Medulla oblongata (tissue), 1 donor: ENCODE data around the gene PAF1.

Experiments
- DNase-seq: peaks from one replicate; pipeline ENCODE4 v3.0.0-alpha.2; 2015; ENCODE audit errors: extremely low spot score

Gene PAF1

DNA sequence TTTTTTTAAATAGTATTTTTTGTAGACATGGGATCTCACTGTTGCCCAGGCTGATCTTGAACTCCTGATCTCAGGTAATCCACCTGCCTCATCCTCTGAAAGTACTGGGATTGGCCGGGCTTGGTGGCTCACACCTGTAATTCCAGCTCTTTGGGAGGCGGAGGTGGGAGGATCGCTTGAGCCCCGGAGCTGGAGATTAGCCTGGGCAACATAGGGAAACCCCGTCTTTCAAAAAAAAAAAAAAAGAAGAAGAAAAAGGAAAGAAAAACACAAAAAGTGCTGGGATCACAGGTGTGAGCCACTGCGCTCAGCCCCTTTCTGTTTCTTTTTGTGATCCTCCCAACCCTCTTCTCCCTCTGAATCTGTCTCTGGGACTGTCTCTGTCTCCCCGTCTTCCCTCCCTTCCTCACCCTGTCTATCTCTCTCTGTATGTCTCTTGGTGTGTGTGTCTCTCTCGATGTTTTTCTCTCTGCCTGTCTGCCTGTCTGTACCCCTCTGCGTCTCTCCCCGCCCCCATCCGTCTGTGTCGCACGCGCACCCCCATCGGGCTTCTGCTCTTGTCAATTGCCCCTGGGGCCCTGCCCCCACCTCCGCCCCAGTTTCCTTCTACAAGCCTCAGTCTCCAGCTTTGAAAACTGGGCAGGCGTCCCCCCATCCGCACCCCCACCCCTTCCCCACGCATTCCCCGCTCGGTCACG is 15.2 kb upstream of the PAF1 start:
- no peak for DNase-seq

DNA sequence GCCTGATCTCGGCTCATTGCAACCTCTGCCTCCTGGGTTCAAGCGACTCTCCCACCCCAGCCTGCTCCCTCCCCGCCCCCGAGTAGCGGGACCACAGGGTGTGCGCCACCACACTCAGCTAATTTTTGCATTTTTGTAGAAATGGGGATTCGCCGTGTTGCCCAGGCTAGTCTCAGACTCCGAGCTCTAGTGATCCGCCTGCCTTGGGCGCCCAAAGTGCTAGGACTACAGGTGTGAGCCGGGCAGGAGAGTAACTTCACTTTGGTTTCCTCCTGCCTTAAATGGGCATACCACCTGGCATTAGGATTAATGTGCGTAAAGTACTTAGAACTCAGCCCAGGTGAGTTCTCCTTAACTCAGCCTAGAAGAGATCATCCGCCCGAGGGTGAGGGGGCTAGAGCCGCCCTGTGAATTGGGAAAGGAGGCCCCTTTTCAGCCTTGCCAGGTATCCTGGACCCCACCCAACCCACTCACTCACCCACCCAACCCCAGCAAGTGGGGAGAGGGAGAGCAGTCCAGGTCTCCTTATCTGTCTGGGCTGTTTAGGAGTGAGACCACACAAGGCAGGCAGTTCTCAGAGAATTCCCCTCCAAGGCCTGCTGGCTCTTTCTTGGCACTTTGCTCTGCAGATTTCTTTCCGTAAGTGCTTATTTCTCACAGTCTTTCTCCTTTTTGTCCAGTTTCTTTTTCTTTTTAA is 14.5 kb upstream of the PAF1 start:
- DNase-seq: no peak

GRCh38 chr19:39403331-39404312 is 12.7 kb upstream of the PAF1 start:
- DNase-seq: peak; percentile 88

DNA sequence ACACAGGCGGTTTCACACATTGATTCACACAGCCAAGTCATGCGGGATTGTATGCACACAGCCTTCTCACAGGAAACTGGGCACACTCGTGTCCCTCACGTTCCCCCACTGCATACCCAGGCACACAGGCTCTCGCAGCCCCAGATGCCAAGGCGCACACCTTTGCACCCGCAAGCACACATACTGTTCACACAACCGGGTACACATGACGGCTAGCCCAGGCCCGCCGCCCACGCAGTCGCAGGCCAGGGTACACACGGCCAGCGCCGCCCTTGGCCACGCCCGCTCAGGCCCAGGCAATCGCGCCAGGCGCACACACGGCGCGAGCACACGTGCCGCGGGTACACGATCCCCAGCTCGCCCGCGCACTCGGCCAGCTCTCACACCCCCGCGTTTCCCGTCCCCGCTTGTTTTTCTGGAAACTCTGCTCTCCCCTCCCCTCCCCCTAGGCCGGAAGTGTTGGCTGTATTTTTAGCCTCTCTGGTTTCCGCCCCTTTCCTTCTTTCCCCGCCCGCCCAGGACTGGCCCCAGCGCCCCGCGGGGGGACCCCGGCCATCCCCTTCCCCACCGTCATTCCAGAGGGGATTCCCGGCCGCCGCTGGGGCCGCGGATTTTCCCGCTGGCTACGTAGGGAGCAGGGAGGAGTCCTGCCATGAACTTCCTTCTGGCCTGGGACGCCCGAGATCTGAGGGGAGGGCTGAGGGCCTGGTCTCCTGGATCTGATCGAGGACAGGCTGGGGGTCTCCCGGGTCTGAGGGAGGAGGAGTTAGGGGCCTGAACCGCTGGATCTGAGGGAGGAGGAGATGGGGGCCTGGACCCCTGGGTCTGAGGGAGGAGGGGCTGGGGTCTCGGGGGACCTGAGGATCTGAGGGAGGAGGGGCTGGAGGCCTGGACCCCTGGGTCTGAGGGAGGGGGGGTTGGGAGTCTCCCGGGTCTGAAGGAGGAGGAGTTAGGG is 11.7 kb upstream of the PAF1 start:
- DNase-seq: peak; percentile 84

DNA sequence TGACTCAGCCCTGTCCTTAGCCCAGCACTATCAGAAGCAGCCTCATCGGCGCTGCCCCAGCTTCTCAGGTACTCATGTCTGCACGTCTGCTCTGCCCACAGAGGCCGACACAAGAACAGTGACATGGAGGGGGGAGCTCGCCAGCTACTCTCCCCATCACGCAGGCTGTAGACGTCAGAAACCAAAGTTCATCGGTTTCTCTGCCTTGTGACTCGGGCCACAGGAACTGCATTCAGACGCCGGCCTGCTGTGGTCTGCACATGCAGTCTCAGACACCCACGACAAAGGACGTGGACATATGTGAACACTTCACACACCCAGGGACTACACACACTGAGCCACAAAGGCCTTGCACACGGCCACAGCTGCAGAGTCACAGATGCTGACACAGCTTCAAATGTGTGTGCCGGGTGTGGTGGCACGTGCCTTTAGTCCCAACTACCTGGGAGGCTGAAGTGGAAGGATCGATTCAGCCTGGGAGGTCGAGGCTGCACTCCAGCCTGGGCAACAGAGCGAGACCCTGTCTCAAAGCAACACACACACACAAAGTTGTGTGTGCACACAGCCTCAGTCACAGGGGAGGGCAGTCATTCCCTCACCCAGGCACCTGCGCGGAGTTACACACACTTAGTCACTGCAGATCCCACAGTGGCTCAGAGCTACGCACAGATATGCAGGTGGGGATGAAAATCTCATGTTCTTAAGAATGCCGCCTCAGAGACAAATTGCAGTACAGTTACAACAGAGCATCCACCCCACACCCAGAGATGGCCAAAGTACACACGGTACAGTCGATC is 10.8 kb upstream of the PAF1 start:
- peak; percentile 65 for DNase-seq

GRCh38 chr19:39401070-39401548 is 10.2 kb upstream of the PAF1 start:
- DNase-seq: no peak

DNA sequence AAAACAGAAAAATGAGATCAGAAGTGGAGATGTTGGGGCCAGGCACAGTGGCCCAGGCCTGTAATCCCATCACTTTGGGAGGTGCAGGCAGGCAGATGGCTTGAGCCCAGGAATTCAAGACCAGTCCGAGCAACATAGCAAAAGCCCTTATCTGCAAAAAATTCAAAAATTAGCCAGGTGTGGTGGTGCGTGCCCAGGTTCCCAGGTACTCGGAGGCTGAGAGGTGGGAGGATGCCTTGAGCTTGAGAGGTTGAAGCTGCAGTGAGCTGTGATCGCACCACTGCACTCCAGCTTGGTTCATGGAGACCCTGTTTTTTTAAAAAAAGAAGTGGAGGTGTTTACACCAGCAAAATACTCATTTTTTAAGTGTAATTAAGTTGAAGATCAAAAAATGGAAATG is 9.2 kb upstream of the PAF1 start:
- DNase-seq: no peak

GRCh38 chr19:39399668-39400050 is 8.8 kb upstream of the PAF1 start:
- DNase-seq: no peak

DNA sequence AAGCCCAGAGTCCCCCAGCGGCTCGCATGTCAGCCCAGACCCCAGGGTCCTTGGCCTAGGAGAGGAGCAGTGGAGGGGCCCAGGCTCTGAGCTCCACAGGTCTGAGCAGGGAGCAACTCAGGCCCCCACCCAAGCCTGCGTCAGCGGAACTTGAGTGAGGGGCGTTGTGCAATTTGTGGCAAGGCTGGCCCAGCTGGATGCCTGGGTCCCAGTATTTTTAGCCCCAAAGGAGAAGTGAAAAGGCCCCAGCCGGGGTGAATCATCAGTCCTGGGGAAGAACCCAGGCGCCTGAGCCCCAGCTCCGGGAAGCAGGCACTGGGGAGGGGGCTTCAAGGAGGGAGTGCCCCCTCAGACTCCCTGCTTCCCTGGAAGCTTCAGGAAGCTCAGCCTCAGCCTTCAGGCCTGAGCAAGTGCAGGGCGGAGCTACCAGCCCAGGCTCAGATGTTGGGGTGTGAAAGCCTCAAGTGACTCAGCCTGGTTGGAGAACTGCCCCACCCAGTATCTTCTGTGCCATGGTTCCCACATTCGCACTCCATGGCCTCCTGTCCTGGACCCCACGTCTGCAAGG is 7.5 kb upstream of the PAF1 start:
- DNase-seq: peak; percentile 73

GRCh38 chr19:39397360-39398296 is 6.7 kb upstream of the PAF1 start:
- peak; percentile 86 for DNase-seq

DNA sequence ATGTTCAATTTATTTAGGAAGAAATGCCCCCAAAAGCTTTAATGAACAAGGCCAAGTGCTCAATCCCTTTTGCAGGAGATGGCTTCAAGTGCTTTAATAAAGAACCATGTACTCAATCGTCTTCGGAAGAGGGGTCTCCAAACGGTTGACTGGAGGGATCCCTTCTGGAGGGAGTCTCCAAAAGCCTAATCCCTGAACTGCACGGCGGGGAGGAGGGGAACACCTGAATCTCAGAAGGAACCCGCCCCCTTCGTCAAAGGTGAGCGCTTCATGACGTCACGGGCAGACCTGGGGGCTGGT is 505 bp downstream of the PAF1 start:
- DNase-seq: no peak

DNA sequence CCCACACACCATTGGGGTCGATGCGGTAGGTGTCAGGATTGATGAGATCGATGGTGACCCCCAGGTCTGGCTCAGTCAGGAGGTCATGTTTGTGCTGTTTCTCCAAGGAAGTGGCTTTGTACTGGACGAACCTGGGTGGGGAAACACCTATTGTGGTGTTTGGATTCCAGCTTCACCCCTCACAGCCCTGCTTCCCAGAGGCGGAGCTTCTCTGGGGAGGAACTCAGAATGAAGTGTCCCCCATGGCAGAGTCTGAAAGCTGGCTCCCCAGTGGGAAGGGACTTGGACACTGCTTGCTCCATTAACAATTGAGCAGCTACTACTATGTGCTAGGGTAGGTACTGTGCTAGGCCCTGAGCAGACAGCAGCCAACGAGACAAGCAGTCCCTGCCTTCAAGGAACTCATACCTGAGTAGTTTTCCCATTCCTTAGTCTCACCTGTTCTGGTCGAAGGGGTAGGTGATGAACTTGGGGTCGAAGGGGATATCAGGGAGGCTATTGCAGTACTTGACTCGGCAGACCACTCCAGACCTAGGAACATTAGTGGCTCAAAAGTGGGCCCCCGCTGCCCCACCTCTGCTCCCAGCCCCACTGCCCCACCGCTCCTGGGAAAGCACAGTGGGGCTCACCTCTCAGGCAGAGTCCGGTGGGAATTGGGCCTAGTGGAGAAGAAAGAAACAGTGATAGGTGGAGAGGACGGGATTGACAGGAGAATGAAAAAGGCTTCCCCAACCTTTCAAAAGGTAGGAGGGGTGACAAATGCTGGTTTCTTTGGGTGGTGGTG is 1.1 kb downstream of the PAF1 start:
- no peak for DNase-seq

DNA sequence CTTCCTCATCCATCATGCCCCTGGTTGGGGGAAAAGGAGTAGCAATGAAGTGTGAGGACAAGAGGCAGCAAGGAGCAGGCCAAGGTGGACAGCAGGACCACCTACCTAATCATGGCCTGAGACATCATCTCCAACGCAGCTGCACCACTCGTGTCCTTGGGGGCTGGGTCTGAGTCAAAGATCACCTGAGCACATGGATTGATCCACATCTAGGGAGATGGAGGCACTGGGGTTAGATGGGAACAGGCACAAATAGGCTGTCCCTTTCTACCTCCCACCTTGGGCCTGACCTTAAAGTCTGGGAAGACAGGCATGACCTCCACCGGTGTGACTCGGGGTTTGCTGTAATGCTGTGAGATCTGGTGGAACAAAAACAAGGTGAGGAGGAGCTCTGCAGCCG is 2.2 kb downstream of the PAF1 start:
- no peak for DNase-seq

DNA sequence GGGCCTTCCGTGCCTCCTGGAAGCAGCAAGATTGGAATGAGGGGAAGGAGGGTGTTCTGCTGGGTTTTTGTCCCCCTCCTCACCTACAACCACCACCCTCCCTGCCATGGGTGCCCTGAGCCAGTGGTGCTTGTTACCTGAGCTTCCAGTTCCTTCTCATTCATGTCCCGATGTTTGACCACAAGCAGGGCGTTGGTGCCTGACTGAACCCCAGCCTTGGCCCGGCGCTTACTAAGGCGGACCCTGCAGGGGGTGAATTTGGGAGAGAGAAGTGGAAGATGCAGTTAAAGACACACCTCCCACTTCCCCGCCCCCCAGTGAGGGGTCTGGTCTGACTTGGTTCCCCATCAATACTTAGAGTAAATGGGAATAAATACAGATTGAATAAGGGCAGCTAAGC is 4.3 kb downstream of the PAF1 start:
- no peak for DNase-seq

GRCh38 chr19:39385629-39386411 is 5.1 kb downstream of the PAF1 start:
- no peak for DNase-seq

- DNase-seq: no peak
These were observed 5.9 kb downstream of the PAF1 start for GRCh38 chr19:39384839-39385568.
